GM21619 (cell line): ENCODE data around the gene CLIC6.

ENCODE experiments used
- ATAC-seq: cut with Tn5 transposase; IDR thresholded peaks from one replicate; pipeline ENCODE4 v1.9.1; 2021; ENCODE audit not compliant: unreplicated experiment

The CLIC6 gene

DNA sequence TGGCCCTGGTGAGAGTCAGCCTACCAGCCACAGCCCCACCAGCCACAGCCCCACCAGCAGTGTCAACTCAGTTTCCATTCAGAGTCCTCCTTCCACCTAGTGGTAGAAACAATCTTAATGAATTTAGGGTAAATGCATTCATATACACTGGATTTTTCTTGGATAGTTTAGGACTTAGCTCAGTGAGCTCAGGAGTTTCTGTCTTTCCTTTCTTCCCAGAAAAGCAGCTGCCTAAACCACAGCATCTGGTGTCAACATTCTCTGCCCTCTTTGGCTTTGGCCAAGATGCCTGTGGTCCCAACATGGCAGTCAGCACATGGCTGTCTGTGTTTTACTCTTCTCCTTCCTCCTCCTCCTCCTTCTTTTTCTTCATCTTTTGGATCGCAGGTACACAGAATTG, 94.0 kb downstream of the CLIC6 start:
- ATAC-seq: no peak

GRCh38 chr21:34764715-34765284, 96.0 kb downstream of the CLIC6 start:
- ATAC-seq: no peak

DNA sequence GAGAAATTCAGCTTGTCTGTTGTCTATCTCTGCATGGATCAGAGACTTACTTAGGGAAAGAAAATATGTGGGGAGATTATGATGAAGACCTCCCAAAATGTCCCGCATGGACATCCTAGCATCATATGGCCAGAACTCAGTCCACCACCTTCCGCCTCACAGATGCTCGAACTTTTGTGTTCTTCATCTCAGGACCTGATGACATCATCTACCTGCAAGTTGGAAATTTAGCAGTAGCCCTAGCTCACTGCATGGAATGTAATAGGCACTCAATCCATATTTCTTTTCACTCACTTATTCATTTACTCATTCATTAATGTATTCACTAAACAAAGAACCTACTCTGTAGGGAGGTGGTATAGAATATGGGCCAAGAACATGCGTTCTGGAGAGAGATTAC, 96.8 kb downstream of the CLIC6 start:
- no peak for ATAC-seq

DNA sequence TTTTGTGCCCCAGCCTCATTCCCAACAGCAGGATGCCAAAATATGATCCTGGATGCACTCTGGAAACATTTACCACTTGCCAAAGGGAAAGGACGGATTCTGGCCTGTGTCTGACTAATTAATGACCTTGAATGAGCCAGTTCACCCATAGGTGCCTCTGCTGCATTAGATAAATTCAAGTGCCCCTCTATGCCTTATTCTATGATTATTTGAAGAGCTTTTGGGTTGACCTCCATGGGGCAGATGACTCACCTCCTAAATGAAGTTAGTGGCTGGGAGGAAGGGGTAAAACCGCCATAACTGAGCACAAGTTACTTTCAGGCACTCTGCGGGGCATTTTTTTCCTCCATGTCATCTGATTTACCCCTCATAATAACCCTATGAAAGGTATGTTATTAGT, 98.1 kb downstream of the CLIC6 start:
- ATAC-seq: no peak
